Mesothelial cell of epicardium (in vitro differentiated cells): Measurements from ENCODE around the gene CD83. TPM values are rescaled to one million over a fixed set of nuclear protein-coding genes. Genes with fewer than 3 reads are reported as not detected.

Experiments used
- DNase-seq, 2 experiments: peaks; one replicate each; pipeline ENCODE4 v3.0.0; 2021; ENCODE audit warnings: low spot score in 2 of 2; ENCODE audit not compliant: unreplicated experiment in 2 of 2
- H3K27ac Mint-ChIP-seq: 2 replicates; pipeline ENCODE4 v1.8.0; 2021; ENCODE audit warnings: mixed read lengths
- H3K27me3 Mint-ChIP-seq: 2 replicates; pipeline ENCODE4 v1.8.0; 2021; ENCODE audit warnings: low read depth, mixed read lengths
- H3K36me3 Mint-ChIP-seq: 2 replicates; pipeline ENCODE4 v1.8.0; 2021; ENCODE audit warnings: mixed read lengths
- H3K4me1 Mint-ChIP-seq: 2 replicates; pipeline ENCODE4 v1.8.0; 2021; ENCODE audit warnings: mixed read lengths
- H3K4me3 Mint-ChIP-seq: 2 replicates; pipeline ENCODE4 v1.8.0; 2021; ENCODE audit warnings: mild to moderate bottlenecking, moderate library complexity, mixed read lengths
- H3K9me3 Mint-ChIP-seq: 2 replicates; pipeline ENCODE4 v1.8.0; 2021; ENCODE audit warnings: mixed read lengths
- total RNA-seq: library from RNA; stranded (reverse); gene quantifications from 3 replicates; pipeline ENCODE4 v1.2.1, GENCODE V29; 2021
- TF ChIP-seq, protein P1 (sequence below): fragments of 200-600 bp; sonication (generic); IDR thresholded peaks from one replicate; pipeline ENCODE4 v1.5.0; 2021; ENCODE audit warnings: antibody characterized with exemption; ENCODE audit not compliant: unreplicated experiment

Gene CD83
- total RNA-seq, 1 donor from 2014 or later = 6.7 TPM

- no peaks in the 10 kb centered on the region for H3K36me3 Mint-ChIP-seq
- no peak overlapping the region for H3K27ac Mint-ChIP-seq
Observed at GRCh38 chr6:14119784-14120183, 2.2 kb downstream of the CD83 start.

GRCh38 chr6:14120546-14120945 is 3.0 kb downstream of the CD83 start:
- H3K27me3 Mint-ChIP-seq = peaks cover 4% of the 10 kb centered on the region
- H3K36me3 Mint-ChIP-seq = no peaks in the 10 kb centered on the region
- no peak overlapping the region for H3K4me3 Mint-ChIP-seq
- DNase-seq = no peak
- H3K9me3 Mint-ChIP-seq = no peaks in the 10 kb centered on the region
- no peak overlapping the region for H3K27ac Mint-ChIP-seq
- H3K4me1 Mint-ChIP-seq = peaks cover 12% of the 10 kb centered on the region
- TF ChIP-seq, protein P1, sequence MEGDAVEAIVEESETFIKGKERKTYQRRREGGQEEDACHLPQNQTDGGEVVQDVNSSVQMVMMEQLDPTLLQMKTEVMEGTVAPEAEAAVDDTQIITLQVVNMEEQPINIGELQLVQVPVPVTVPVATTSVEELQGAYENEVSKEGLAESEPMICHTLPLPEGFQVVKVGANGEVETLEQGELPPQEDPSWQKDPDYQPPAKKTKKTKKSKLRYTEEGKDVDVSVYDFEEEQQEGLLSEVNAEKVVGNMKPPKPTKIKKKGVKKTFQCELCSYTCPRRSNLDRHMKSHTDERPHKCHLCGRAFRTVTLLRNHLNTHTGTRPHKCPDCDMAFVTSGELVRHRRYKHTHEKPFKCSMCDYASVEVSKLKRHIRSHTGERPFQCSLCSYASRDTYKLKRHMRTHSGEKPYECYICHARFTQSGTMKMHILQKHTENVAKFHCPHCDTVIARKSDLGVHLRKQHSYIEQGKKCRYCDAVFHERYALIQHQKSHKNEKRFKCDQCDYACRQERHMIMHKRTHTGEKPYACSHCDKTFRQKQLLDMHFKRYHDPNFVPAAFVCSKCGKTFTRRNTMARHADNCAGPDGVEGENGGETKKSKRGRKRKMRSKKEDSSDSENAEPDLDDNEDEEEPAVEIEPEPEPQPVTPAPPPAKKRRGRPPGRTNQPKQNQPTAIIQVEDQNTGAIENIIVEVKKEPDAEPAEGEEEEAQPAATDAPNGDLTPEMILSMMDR = no peak

More at GRCh38 chr6:14119784-14120183, 2.2 kb downstream of the CD83 start:
- TF ChIP-seq, protein P1 = no peak
- no peaks in the 10 kb centered on the region for H3K9me3 Mint-ChIP-seq
- no peak overlapping the region for H3K4me3 Mint-ChIP-seq
- H3K27me3 Mint-ChIP-seq = peaks cover 6% of the 10 kb centered on the region
- H3K4me1 Mint-ChIP-seq = peaks cover 12% of the 10 kb centered on the region
- DNase-seq = no peak

DNA sequence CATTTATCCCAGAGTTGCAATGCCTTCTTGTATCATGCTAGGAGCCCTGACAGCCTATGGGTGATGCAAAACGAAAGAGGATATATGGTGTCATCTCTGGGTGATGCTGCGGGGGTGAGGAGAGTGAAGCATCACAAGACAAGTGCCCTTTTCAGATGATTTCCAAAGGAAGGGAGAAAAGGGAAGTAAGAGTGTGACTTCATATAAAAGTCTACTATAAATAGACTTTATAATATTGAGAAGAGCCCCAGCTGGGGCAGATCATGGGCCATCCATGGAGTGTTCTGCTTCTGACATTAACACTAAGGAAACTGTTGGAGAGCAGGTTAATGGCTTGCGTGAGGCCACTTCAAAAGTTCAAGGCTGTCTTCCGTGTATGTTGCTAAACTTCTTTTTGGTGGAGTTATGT is 4.4 kb downstream of the CD83 start:
- Mint-ChIP-seq H3K4me1 (peaks cover 12% of the 10 kb centered on the region), H3K9me3 (no peaks in the 10 kb centered on the region), H3K36me3 (no peaks in the 10 kb centered on the region), H3K27ac (no peak overlapping the region), H3K27me3 (no peaks in the 10 kb centered on the region), H3K4me3 (no peak overlapping the region)
- TF ChIP-seq, protein P1 = no peak
- DNase-seq = no peak

DNA sequence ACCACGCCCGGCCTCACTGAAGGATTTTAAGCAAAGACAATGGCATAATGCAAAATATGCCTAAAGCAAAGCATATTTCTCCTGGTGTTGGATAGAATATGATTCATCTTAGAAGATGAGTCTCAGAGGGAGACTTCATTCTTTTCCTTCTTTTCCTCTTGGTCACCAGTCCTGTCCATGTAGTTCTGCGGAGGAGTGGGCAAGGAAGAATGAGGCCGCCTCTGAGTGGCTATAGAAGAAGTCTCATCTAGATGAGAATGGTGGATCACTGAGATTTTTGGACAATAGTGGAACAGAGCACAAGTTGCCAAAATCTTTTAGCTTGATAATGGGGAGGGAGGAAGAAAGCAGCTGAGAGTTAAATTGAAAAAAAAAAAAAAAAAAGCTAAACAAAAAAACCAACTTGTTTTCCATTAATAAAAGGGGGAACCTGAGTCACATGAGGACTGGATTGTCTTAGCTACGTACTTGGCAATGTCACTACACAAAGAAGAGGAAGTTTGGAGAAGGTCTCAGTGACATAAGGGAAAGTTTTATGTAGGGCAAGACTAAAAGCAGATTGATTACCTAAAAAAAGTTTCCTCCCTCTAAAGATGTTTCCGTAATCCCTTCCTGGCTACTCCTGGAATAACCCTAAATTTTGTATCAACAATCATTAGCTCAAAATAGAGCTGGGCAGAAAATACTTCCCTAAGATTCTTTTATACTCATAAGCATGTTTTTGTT is 6.0 kb downstream of the CD83 start:
- no peak overlapping the region for H3K27ac Mint-ChIP-seq
- H3K4me1 Mint-ChIP-seq = peaks cover 2% of the 10 kb centered on the region
- TF ChIP-seq, protein P1 = no peak
- no peaks in the 10 kb centered on the region for H3K36me3 Mint-ChIP-seq
- no peaks in the 10 kb centered on the region for H3K9me3 Mint-ChIP-seq
- no peak overlapping the region for H3K4me3 Mint-ChIP-seq
- H3K27me3 Mint-ChIP-seq = no peaks in the 10 kb centered on the region
- DNase-seq = no peak

GRCh38 chr6:14125346-14125745 is 7.8 kb downstream of the CD83 start:
- Mint-ChIP-seq H3K4me3 (no peak overlapping the region), H3K27me3 (no peaks in the 10 kb centered on the region), H3K27ac (no peak overlapping the region), H3K4me1 (peaks cover 9% of the 10 kb centered on the region), H3K9me3 (no peaks in the 10 kb centered on the region), H3K36me3 (no peaks in the 10 kb centered on the region)
- TF ChIP-seq, protein P1 = no peak
- DNase-seq = no peak
